ENCODE data around the gene PRRX1. TPM values are rescaled to one million over a fixed set of nuclear protein-coding genes. Genes with fewer than 3 reads are reported as not detected.

The PRRX1 gene
- total RNA-seq, 3 donors from 2014 or later = 2.1 to 4.4 (median 3.9) TPM

GRCh38 chr1:170776252-170776651 is 112.3 kb downstream of the PRRX1 start:
- Histone ChIP-seq H3K9me3 (no peaks in the 10 kb centered on the region), H3K4me1 (ENCODE audit: low read depth) (no peaks in the 10 kb centered on the region), H3K4me3 (no peak overlapping the region), H3K36me3 (ENCODE audit: low read depth) (no peaks in the 10 kb centered on the region)
- no peak for TF ChIP-seq CTCF (IDR thresholded peaks at IDR 0.05)
- DNase-seq (no peak), ATAC-seq (no peak)
- intact Hi-C loops (cut with DNase I, micrococcal nuclease) = no loop called here

- H3K4me1 ChIP-seq (ENCODE audit: low read depth) = no peaks in the 10 kb centered on the region
- H3K4me3 ChIP-seq = no peak overlapping the region
- no peaks in the 10 kb centered on the region for H3K36me3 ChIP-seq (ENCODE audit: low read depth)
- intact Hi-C loops (cut with DNase I, micrococcal nuclease) = no loop called here
- ATAC-seq (no peak), DNase-seq (no peak)
- TF ChIP-seq CTCF (IDR thresholded peaks at IDR 0.05) = no peak
- H3K9me3 ChIP-seq = no peaks in the 10 kb centered on the region
Measured at GRCh38 chr1:170776777-170777176, 112.8 kb downstream of the PRRX1 start.

Other genes with a start within 250 kb of the PRRX1 start
- gene GORAB, start 132.0 kb upstream of the PRRX1 start, total RNA-seq = 10 to 100 TPM; 18.0 to 26.9 (median 20.7) TPM

All from mucosa of descending colon (tissue), 3 donors.